Measurements from ENCODE around the gene ACOT7. TPM values are rescaled to one million over a fixed set of nuclear protein-coding genes. Genes with fewer than 3 reads are reported as not detected.

ACOT7 gene
- total and polyA plus RNA-seq, 11 donors = 5.7 to 38.9 (median 12.6) TPM

GRCh38 chr1:6409053-6409452 lies 15.5 kb upstream of the ACOT7 start:
- Histone ChIP-seq H3K9me3 (no peaks in the 10 kb centered on the region), H3K4me3 (no peak overlapping the region), H3K4me1 (no peaks in the 10 kb centered on the region), H3K27me3 (peaks cover 0 to 38% (median 7%) of the 10 kb centered on the region in 9 donors), H3K36me3 (no peaks in the 10 kb centered on the region), H3K27ac (no peak overlapping the region)
- intact Hi-C loops (cut with DNase I) = loop anchor here in 6 of 10 donors (2.0 to 10.0 kb wide), 6 partner anchors 47 to 164 kb away; partner anchors contain the start of gene HES3 (in 1 of the 6)
- no peak for TF ChIP-seq CTCF (IDR thresholded peaks at IDR 0.05)
- TF ChIP-seq POLR2A (IDR thresholded peaks at IDR 0.05) = no peak
- 91 to 95% (median 92%) methylated on average over 4 of the region's 4 CpGs for WGBS, 4 donors
- peak in 1 of 5 donors; percentile 4 for DNase-seq
- ATAC-seq = no peak

DNA sequence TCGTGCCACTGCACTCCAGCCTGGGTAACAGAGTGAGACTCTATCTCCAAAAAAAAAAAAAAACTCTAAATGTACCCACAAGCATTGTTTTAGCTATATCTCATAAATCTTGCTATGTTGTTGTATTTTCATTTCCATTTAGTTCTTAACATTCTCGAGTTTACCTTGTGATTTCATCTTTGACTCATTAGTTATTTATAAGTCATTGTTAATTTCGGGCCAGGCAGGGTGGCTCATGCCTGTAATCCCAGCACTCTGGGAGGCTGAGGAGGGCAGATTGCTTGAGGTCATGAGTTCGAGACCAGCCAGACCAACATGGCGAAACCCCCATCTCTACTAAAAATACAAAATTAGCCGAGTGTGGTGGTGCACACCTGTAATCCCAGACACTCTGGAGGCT lies 14.5 kb upstream of the ACOT7 start:
- ATAC-seq = no peak
- 78 to 83% (median 82%) methylated on average over 6 of the region's 6 CpGs for WGBS, 4 donors

GRCh38 chr1:6401673-6402072 lies 8.1 kb upstream of the ACOT7 start:
- TF ChIP-seq POLR2A (IDR thresholded peaks at IDR 0.05) = no peak
- TF ChIP-seq CTCF (IDR thresholded peaks at IDR 0.05) = no peak
- intact Hi-C loops (cut with DNase I) = loop anchor here in 4 of 10 donors (5.0 to 10.0 kb wide), 5 partner anchors 34 to 157 kb away; partner anchors contain the start of gene HES3 (in 1 of the 4)
- Histone ChIP-seq H3K9me3 (no peaks in the 10 kb centered on the region), H3K4me3 (no peak overlapping the region), H3K27me3 (peaks cover 0 to 16% (median 0%) of the 10 kb centered on the region in 9 donors), H3K27ac (no peak overlapping the region), H3K4me1 (no peaks in the 10 kb centered on the region), H3K36me3 (no peaks in the 10 kb centered on the region)
- DNase-seq (peak in 1 of 5 donors; percentile 7), ATAC-seq (no peak)
- 61 to 76% (median 67%) methylated on average over 6 of the region's 6 CpGs for WGBS, 4 donors

More for the DNA sequence above, 14.5 kb upstream of the ACOT7 start:
- TF ChIP-seq CTCF (IDR thresholded peaks at IDR 0.05) = no peak
- TF ChIP-seq POLR2A (IDR thresholded peaks at IDR 0.05) = no peak
- peak in 1 of 5 donors; percentile 3 for DNase-seq
- Histone ChIP-seq H3K4me3 (no peak overlapping the region), H3K9me3 (no peaks in the 10 kb centered on the region), H3K27me3 (peaks cover 0 to 29% (median 5%) of the 10 kb centered on the region in 9 donors), H3K4me1 (no peaks in the 10 kb centered on the region), H3K36me3 (no peaks in the 10 kb centered on the region), H3K27ac (no peak overlapping the region)
- intact Hi-C loops (cut with DNase I) = loop anchor here in 6 of 10 donors (2.0 to 10.0 kb wide), 6 partner anchors 46 to 163 kb away; partner anchors contain the start of gene HES3 (in 1 of the 6)

GRCh38 chr1:6399294-6399693 lies 5.7 kb upstream of the ACOT7 start:
- ATAC-seq = no peak
- H3K27me3 ChIP-seq = peaks cover 0 to 11% (median 0%) of the 10 kb centered on the region in 9 donors
- no peak overlapping the region for H3K27ac ChIP-seq
- TF ChIP-seq POLR2A (IDR thresholded peaks at IDR 0.05) (no peak), CTCF (IDR thresholded peaks at IDR 0.05) (no peak)
- intact Hi-C loops (cut with DNase I) = no loop called here
- H3K36me3 ChIP-seq = no peaks in the 10 kb centered on the region
- peaks cover 0 to 1% (median 1%) of the 10 kb centered on the region in 12 donors for H3K4me1 ChIP-seq
- no peak for DNase-seq
- 89 to 94% (median 92%) methylated on average over 3 of the region's 3 CpGs for whole genome bisulfite sequencing, 4 donors
- H3K4me3 ChIP-seq = no peak overlapping the region
- no peaks in the 10 kb centered on the region for H3K9me3 ChIP-seq
